Kidney capillary endothelial cell (primary cell): ENCODE results near the gene LMBRD1.
"Not testable (repeated sequence)": the region's sequence is repeated elsewhere in the genome, so short reads cannot be mapped to it uniquely, and the experiment has no call there.

ENCODE experiments used
- DNase-seq: peaks from one replicate; pipeline ENCODE4 v3.0.0-alpha.2; 2018; ENCODE audit warnings: low spot score

Gene LMBRD1

GRCh38 chr6:69732640-69733039 lies 64.2 kb downstream of the LMBRD1 start:
- no peak for DNase-seq

- no peak for DNase-seq
These were observed 64.8 kb downstream of the LMBRD1 start for GRCh38 chr6:69732045-69732444.

GRCh38 chr6:69729870-69730449 lies 66.8 kb downstream of the LMBRD1 start:
- DNase-seq = peak; percentile 2

GRCh38 chr6:69722683-69723082 lies 74.1 kb downstream of the LMBRD1 start:
- DNase-seq = no peak

DNA sequence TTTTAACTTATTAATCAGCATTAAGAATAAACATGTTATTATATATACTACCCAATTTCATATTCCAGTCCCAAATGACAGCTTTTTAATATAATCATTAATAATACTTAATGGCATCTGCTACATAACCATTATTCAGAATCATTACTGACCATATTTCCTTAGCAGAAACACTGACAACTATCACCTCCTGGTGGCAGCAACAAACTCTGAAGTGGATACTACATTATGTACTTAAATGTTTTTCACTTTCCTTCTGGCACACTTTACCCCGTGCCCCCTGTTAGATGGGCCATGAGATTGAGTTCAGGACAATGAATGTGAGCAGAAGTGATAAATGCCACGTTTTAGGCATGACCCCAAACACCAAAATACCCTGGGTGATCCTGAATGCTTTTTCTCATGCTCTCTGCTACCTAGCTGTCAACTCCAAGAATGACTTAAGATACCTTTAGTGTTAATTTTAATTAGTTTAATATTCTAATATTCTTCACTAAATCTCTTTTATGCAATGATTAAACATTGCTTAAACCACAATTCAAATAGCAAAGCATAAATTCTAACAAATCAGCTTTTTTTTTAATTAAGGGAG lies 77.1 kb downstream of the LMBRD1 start:
- peak; percentile 17 for DNase-seq

DNA sequence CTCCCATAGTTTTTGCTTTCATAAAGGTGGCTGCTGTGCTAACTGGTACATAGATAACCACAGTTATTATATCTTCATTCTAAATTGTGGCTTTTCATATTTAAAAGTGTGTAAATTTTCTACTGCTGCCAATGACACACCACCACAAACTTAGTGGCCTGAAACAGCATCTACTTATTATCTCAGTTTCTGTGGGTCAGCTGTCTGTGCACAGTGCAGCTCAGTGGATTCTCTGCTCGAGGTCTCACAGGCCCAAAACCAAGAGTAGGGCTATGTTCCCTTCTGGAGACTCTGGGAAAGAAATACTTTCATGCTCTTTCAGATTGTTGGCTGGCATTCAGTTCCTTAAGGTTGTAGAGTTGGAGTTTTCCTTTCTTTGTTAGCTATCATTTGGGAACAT lies 90.1 kb downstream of the LMBRD1 start:
- no peak for DNase-seq

DNA sequence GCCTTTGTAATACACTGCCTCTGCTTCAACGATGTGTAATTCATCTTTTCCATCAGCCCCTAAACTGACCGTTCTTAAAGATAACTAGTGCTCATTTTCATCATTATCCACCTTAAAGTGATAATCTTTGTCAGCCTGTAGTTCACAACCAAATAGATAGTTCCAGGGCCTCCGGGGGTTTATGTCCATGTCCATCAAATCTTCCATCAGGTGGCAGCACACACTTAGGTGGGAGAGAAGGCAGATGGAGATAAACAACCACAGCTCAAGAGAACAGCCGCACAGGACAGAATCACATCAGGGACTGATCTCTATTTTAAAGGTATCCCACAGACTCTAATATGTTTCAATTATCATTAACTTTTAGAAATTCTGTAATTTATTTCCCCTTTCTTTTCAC lies 90.9 kb downstream of the LMBRD1 start:
- DNase-seq = no peak

GRCh38 chr6:69704916-69705315 lies 91.9 kb downstream of the LMBRD1 start:
- no peak for DNase-seq

- DNase-seq = no peak
These were observed 97.2 kb downstream of the LMBRD1 start for GRCh38 chr6:69699655-69700054.

DNA sequence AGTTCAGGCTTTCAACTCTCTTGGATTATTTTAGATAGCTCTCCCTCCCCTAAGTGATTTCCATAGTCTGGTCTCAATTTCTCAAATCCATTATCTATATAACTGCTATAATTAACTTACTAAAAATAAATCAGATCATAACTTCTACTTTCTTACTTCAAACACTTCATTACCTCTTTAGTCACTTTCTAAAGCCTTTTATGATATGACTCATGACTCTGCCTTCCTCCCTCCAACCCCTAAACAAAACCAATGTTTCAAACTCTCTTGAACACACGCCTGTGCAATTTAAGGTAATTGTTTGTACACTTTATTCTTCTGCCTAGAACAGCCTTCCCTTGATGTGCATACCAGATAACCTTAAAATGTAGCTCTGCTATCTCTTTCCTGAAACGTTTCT lies 100.5 kb downstream of the LMBRD1 start:
- no peak for DNase-seq

GRCh38 chr6:69693762-69694161 lies 103.0 kb downstream of the LMBRD1 start:
- no peak for DNase-seq

- DNase-seq = no peak
These were observed 105.8 kb downstream of the LMBRD1 start for GRCh38 chr6:69690986-69691385.

GRCh38 chr6:69680302-69680701 lies 116.5 kb downstream of the LMBRD1 start:
- no peak for DNase-seq

DNA sequence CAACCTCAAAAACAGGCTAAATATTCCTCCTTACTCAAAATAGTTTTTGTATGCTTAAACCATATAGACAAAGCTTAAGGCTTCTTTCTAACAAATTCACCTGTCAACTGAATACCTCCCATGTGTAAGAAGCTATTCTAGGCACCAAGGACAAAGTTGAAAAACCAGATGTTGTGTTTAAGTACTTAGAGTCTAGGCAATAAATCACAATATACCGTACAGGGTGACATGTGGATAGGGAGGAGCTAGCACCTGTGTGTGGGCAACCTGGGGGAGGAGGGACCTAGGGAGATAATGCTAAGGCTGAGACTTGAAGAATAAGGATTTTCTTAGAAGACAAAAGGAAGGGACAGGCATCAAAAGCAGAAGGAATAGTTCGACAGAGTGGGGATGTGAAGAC lies 123.5 kb downstream of the LMBRD1 start:
- DNase-seq = no peak

DNA sequence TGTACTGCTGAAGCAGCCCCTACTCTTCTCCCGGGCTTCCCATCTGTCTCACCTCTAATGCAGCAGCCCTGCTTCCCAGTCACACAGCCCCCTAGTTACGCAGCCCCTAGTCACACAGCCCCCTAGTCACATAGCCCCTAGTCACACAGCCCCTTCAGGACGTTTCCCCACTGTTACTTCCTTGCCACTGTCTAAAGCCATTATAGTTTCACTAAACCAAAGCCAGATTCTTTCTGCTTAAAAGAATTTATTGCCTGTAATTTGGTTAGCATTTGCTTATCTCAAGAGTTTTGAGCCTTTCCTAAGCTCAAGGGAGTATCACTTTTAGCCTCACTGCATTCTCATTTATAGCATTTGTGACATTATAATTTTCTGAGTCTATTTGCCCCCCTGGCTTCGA lies 127.9 kb downstream of the LMBRD1 start:
- no peak for DNase-seq

GRCh38 chr6:69666779-69667178 lies 130.0 kb downstream of the LMBRD1 start:
- not testable (repeated sequence) for DNase-seq

GRCh38 chr6:69665437-69665836 lies 131.4 kb downstream of the LMBRD1 start:
- DNase-seq = no peak

DNA sequence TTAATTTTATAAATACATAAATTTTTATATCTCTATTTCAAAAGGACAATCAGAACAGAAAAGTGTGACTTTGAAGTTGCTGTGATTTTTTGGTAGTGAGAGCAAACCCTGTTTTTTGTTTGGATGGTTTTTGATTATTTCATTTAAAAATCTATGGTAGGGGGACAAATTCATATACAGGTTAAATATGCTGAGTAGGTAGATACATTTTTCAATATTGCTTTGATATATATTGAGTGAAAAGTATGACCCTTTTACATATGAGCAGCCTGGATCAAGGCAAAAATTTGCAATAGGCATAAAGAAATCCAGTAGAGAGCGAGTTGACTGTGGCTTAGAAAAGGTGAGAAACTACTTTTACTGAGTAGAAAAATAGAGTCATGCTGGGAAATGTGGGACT lies 132.3 kb downstream of the LMBRD1 start:
- no peak for DNase-seq

DNA sequence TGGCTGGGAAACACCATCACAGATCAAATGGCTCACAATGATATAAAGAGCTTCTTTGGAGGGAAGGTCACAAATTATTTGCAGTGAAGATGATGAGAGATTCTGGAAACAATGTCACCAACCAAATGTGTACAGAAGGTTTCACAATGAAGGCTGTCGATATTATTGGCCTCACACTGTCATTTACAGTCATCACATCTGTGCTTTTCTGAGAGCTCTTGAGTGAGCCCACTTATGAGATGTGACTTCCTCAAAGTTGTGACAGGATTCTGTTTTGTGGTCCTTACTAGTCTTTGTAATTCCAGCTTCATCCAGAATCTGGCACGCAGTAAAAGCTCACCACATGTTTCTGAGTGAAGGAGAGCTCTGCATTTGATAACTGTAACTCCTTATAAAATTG lies 133.6 kb downstream of the LMBRD1 start:
- no peak for DNase-seq

- no peak for DNase-seq
These were observed 146.1 kb downstream of the LMBRD1 start for GRCh38 chr6:69650703-69651102.

DNA sequence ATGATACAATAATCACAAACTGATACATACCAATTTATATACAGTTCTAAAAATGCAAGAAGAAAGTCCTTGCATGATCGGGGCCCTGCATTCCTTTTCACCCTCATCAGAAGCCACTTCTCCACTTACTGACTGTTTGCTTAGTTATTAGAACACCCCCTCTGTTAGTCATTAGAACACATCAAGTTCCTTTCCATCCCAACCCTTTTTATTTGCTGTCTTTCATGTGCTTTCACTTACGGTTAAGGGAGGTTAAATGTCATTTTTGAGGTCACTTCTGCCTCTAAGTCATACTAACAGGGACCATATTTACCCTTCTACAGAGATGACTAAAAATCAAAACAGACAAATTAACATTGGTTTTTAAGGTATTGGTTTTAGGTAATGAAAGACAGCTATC lies 149.1 kb downstream of the LMBRD1 start:
- no peak for DNase-seq

DNA sequence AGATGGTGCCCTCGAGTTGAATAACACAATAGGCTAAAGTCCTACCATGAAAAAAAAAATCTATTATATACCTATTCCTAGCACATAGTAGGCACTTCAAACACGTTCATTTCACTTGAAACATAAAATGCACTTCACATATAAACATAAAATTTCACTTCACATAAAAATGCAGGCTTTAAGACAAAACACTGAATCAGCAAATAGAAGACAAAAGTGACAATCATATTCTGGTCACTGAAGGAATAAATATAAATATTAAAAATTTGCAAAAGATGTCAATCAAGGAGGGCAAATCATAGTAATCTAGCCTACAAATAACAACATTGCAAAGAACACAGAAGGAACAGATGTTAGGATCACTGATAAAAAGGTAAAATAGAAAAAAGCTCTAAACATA lies 153.1 kb downstream of the LMBRD1 start:
- no peak for DNase-seq

DNA sequence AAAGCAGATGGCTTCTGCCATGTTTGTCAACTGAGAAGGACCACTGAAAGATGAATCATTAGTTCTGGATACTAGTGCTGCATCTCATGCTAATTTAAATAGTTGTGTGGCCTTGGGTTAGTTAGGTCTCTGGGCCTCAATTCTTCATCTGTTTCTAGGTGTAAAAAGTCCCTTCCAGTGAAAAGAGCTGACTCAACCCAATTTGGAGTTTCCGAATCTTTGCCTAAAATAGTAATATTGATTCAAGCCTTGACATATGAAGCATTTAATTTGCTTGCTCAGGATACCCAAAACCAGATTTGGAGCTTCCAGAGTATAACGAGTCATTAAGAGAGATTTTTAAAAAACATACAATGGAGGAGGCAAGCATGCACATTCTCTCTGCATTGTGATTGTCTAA lies 163.9 kb downstream of the LMBRD1 start:
- DNase-seq = no peak

DNA sequence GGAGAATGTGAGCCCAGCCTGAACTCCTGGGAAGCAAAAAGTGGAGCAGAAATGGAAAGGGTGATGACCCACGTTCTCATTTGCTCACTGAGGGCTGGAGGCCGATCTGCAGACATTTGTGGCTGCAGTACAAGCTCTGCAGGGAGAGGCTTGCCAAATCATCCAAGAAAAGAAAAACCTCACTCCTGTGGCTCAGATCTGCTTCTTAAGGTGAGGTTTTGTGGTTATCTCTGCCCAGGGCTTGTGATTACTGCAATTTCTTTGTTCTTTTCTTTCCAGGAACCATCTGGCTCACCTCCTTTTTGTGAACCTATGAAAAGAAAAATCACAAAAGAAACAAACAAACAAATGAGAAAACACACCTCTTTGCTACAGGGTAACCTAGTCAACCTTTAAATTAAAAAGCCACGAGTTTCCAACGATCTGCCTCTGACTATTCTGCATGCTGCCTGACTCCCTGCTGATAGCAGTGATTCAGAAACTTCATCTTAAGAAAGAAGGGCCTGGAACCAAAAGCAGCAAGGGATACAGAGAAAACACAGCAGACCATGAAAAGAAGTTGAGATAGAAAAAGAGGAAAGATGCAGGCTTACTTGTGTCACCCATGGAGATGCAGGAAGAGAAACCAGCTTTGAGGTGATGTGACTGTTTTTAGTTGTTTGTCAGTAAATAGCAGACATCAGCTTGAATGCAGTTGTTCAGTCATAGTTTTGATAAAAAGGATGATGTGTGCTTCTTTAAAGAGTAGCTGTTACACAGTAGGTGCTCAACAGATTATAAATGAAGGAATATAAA lies 165.1 kb downstream of the LMBRD1 start:
- no peak for DNase-seq
